ENCODE data around the gene ATP13A1.

DNA sequence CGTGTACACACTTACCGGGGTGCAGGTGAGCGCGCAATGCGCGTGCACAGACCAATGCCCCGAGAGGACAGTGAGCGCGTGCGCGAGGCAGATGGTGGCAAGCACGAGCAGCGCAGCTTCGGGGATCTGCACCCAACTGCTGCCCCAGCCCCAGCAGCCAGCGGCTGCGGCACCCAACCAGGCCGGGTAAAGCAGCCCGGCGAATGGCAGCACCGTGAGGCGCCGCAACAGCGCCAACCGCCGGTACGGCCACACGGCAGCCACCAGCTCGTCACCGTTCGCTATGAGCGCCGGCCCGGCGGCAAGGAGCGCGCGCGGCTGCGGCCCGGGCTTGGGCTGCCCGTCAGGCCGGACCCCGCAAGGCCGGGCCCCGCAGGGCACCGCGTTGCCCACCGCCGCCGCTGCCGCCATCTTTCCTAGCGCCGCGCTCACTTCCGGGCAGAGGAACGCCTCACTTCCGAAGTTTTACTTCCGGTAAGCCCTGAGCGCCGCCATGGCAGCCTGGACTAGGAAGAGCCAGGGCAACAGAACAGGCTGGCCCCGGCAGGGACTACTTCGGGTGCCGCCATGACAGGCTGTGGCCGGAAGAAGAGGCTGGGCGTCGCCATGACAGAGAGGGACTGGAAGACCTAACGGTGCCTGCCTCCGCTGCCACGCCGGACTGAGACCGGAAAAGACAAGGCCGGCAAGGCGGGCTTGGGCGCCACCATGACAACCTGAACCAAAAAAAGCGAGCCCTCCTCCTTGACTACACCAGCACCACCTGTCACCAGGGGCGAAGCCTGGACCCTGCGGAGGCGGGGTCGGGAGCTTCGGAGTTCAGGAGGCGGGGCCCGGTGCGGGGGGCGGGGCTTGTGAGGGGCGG lies at the start of gene ATP13A1:
- TF ChIP-seq POLR2A (IDR thresholded peaks at IDR 0.05; ENCODE audit: low read length) (peak; percentile 85), GATA1 (IDR thresholded peaks at IDR 0.05; ENCODE audit: low read depth, low read length) (no peak)

Data from erythroblast (primary cell).